GM19035 (cell line): ENCODE data around the gene DLK2.
"Not testable (repeated sequence)": the region's sequence is repeated elsewhere in the genome, so short reads cannot be mapped to it uniquely, and the experiment has no call there.

Experiments used
- ATAC-seq: cut with Tn5 transposase; IDR thresholded peaks from one replicate; pipeline ENCODE4 v1.9.1; 2021; ENCODE audit not compliant: unreplicated experiment

Gene DLK2

DNA sequence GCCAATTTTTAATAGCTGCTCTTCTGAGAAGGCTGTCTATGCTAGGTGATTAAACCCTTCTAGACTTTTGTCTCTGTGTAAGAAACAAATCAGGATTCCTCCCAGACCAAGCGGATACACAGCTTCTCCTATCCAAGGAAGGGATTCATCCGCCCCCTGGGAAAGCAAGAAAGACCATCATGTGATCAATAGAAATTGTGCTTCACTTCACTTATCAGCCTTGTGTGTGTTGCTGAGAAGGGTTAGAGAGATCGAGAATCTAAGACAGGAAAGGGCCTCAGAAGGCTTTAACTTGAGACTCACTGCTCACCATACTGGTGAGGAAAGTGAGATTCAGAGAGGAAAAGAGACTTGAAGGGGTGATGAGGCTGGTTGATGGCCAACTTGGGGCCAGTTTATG lies 26.5 kb downstream of the DLK2 start:
- no peak for ATAC-seq

DNA sequence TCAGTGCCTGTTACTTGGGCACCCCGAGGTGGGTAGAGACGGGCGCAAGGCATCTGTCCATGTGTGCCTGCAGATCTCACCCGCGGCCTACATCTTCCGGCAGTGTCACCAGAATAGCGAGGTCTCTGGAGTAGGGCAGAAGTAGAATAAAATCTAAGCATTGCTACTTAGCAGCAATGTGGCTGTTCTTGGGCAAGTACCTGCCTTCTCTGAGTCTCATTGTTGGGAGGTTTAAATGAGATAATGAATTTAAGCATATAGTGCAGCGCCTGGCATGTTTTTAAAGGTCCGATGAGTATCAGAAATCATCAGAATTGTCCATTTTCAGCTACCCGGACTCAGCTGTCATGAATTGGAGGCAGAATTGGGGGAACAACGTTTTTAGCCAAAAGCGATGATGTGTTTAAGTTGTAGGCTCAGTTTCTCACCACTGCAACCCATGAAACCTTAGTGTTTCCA lies 27.2 kb downstream of the DLK2 start:
- ATAC-seq = no peak

GRCh38 chr6:43427406-43428111 lies 27.8 kb downstream of the DLK2 start, which contains the start of gene ABCC10:
Gene ABCC10, plus strand, starts transcription at chr6:43427541. Its CDS starts 438 bp downstream, at chr6:43427979.
- ATAC-seq = peak; percentile 92

GRCh38 chr6:43426928-43427405 lies 28.4 kb downstream of the DLK2 start:
- ATAC-seq = no peak

DNA sequence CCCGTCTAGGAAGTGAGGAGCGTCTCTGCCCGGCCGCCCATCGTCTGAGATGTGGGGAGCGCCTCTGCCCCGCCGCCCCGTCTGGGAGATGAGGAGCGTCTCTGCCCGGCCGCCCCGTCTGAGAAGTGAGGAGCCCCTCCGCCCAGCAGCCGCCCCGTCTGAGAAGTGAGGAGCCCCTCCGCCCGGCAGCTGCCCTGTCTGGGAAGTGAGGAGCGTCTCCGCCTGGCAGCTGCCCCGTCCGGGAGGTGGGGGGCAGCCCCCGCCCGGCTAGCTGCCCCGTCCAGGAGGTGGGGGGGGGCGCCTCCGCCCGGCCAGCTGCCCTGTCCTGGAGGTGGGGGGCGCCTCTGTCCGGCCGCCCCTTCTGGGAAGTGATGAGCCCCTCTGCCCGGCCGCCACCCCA lies 30.3 kb downstream of the DLK2 start:
- not testable (repeated sequence) for ATAC-seq

GRCh38 chr6:43421831-43422230 lies 33.5 kb downstream of the DLK2 start:
- no peak for ATAC-seq

- ATAC-seq = no peak
Measured at GRCh38 chr6:43420012-43420709, 35.2 kb downstream of the DLK2 start.

DNA sequence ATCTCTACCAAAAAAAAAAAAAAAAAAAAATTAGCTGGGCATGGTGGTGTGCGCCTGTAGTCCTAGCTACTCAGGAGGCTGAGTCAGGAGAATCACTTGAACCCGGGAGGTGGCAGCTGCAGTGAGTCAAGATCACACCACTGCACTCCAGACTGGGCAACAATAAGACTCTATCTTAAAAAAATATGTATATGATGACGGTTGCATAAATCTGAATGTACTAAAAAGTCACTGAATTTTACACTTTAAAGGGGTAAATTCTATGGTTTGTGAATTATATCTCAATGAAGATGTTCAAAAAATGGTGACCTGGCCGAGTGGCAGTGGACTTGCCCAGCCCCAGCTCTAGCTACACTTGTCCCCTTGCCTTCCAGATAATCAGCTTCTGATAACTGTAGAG lies 38.4 kb downstream of the DLK2 start:
- ATAC-seq = no peak

DNA sequence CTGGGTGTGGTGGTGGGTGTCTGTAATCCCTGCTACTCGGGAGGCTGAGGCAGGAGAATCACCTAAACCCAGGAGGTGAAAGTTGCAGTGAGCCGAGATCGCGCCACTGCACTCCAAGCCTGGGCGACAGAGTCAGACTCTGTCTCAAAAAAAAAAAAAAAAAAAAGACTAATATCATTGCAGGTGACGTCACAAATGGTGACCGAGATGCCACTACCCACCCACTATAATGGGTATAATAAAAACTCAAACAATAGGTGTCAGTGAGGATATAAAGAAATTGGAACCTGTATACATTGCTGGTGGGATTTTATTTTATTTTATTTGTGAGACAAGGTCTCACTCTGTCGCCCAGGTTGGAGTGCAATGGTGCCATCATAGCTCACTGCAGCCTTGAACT lies 40.1 kb downstream of the DLK2 start:
- not testable (repeated sequence) for ATAC-seq

DNA sequence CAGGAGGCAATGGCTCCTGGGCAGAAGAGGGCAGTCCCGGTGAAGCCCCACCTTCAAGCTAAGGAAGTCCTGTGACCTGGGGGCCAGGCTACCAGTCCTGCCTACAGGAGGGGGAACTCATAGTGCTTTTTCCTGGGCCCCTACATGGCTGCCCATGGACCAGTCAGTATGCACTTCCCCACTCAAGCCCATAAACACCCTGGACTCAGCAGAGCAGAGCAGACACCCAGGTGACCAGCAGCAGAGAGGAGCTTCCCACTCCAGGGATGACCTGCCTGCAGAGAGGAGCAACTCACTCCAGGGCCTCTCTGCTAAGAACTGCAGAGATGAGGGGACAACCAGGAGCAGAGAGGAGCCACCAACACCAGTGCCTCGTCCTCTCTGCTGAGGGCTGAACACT lies 42.3 kb downstream of the DLK2 start:
- ATAC-seq = no peak

DNA sequence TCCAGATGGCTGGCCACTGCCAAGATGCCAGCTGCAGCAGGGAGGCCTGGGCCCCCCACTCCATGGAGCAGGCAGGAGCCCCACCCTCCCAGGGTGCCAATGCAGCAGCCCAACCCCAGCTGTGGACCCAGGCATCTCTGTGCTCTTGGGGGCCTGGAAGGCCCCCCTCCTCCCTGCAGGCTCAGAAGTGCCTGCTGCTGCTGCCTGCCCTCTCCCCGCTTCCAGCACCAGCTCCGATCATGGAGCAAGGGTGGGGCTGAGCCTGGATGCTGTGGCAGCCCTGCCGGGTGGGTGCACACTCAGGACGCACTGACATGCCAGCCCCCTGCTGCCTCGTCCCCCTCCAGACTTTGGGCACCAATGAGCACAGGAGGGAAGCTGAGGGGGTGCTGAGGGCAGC lies 42.8 kb downstream of the DLK2 start:
- no peak for ATAC-seq

- not testable (repeated sequence) for ATAC-seq
Measured at GRCh38 chr6:43410776-43411175, 44.6 kb downstream of the DLK2 start.

- no peak for ATAC-seq
Measured at GRCh38 chr6:43408259-43408658, 47.1 kb downstream of the DLK2 start.

GRCh38 chr6:43407296-43407695 lies 48.1 kb downstream of the DLK2 start:
- no peak for ATAC-seq

DNA sequence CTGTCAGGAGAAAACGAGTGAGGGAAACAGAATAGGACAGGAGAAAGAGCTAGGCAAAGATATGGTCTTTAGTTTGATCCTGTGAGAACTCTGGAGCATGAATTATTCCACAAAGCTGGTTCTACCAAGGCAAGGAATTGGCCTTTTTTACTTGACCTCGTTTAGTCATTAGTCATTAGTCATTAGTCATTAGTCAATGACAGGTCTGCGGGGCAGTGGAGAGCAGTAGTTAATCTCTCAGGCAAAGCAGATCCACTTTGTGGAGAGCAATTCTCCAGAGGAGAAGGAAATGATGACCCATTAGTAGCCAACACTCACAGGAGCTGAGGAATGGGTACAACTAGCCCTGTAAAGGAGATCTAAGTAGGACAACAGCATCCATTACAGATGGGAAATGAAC lies 50.0 kb downstream of the DLK2 start:
- no peak for ATAC-seq

DNA sequence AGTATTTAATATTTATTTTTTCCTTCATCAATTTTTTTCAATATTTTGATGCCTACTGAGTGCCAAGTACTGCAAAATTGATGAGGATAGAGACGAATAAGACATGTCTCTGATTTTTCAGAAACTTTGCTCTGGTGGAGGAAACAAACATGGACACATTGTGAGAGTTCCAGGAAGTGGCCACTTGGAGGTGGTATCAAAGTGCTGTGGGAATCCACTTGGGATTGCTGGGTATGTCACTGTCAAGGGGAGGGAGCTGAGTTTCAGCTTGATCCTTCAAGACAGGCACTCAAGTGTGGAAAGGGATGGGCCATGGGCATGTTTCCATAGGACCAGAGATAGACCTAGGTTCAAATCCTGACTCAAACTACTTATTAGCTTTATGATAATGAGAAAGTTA lies 52.5 kb downstream of the DLK2 start:
- no peak for ATAC-seq

DNA sequence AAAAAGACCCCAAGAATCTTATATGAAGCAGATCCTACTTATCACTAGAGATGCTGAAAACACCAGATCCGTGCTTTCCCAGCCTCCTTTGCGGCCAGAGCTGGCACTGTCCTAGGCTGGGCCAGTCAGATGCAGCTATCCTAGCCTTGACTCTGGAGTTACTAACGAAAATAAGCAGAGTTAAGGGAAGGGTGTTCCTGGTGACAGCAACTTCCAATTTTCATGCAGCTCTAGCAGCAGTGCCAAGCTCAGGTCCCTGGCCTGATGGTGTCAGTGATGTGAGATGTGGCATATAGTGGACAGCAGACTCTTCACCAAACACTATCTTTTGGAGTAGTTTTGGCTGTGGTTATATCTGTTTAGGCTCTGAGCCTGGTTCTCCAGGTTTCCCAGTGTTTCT lies 53.6 kb downstream of the DLK2 start:
- no peak for ATAC-seq
